Tibial artery (tissue), 4 donors: ENCODE measurements around the gene SRSF9.
A peak's percentile ranks its signal among the peaks of the same experiment; 100 is the strongest.

ENCODE experiments used
- DNase-seq, 2 donors: peaks; one replicate each; pipeline ENCODE4 v3.0.0-alpha.2; 2019
- H3K27ac ChIP-seq, 2 donors: fragments of 200-600 bp; sonication (generic) in 1 of 2; 1 replicate in 1 of 2; 2 replicates in 1 of 2; pipeline ENCODE4 v1.5.1; 2018 to 2019; ENCODE audit warnings: mild to moderate bottlenecking in 1 of 2
- H3K27me3 ChIP-seq, 2 donors: fragments of 200-600 bp; sonication (generic) in 1 of 2; one replicate each; pipeline versions ENCODE4 v1.5.1 to v1.6.0; 2016 to 2019
- H3K36me3 ChIP-seq, 3 donors: fragments of 200-600 bp; sonication (generic) in 2 of 3; one replicate each; pipeline ENCODE4 v1.5.1; 2016 to 2019; ENCODE audit warnings: mild to moderate bottlenecking in 2 of 3
- H3K4me1 ChIP-seq, 4 donors: fragments of 200-600 bp; sonication (generic) in 2 of 4; 1 replicate in 3 of 4; 2 replicates in 1 of 4; pipeline ENCODE4 v1.5.1; 2016 to 2019
- H3K4me3 ChIP-seq, 2 donors: fragments of 200-600 bp; sonication (generic) in 1 of 2; 1 replicate in 1 of 2; 2 replicates in 1 of 2; pipeline ENCODE4 v1.5.1; 2018 to 2019; ENCODE audit warnings: mild to moderate bottlenecking in 2 of 2
- H3K9me3 ChIP-seq, 3 donors: fragments of 200-600 bp; sonication (generic) in 1 of 3; one replicate each; pipeline ENCODE4 v1.5.1; 2016 to 2019
- CTCF ChIP-seq, 2 experiments: fragments of 200-600 bp in 1 of 2; fragments of 450-650 bp in 1 of 2; IDR thresholded peaks; one replicate each; pipeline ENCODE4 v1.5.1; 2017 to 2019; ENCODE audit warnings: antibody characterized with exemption in 2 of 2, mild to moderate bottlenecking in 1 of 2, moderate library complexity in 1 of 2
- intact Hi-C: fragments of 100-400 bp; cut with DNase I; formaldehyde crosslinking; loops from one replicate; pipeline ENCODE4 v1.15.0; 2023; ENCODE audit warnings: low total_unique reads

SRSF9 gene

GRCh38 chr12:120500581-120500980 lies 31.0 kb upstream of the SRSF9 start:
- H3K36me3 ChIP-seq, result peaks cover 23 to 62% (median 26%) of the 10 kb centered on the region in 3 donors
- TF ChIP-seq CTCF (IDR thresholded peaks at IDR 0.05), result no peak
- no peak for DNase-seq
- no peak overlapping the region for H3K4me3 ChIP-seq
- H3K27me3 ChIP-seq, result no peaks in the 10 kb centered on the region
- intact Hi-C loops, result no loop called here
- H3K27ac ChIP-seq, result no peak overlapping the region
- H3K9me3 ChIP-seq, result no peaks in the 10 kb centered on the region
- H3K4me1 ChIP-seq, result peaks cover 0 to 22% (median 15%) of the 10 kb centered on the region in 4 donors

GRCh38 chr12:120498870-120499515 lies 29.4 kb upstream of the SRSF9 start:
- intact Hi-C loops, result loop anchor here (5.0 kb wide), 1 partner anchor 38 kb away; no protein-coding TSS in a partner anchor
- no peak for TF ChIP-seq CTCF (IDR thresholded peaks at IDR 0.05)
- Histone ChIP-seq H3K9me3 (no peaks in the 10 kb centered on the region), H3K27me3 (no peaks in the 10 kb centered on the region), H3K36me3 (peaks cover 15 to 49% (median 24%) of the 10 kb centered on the region in 3 donors), H3K27ac (no peak overlapping the region), H3K4me3 (no peak overlapping the region), H3K4me1 (peaks cover 0 to 29% (median 19%) of the 10 kb centered on the region in 4 donors)
- DNase-seq, result no peak

- H3K4me3 ChIP-seq, result peak overlapping the region; percentile 82 to 98
- intact Hi-C loops, result loop anchor here (5.0 kb wide), 1 partner anchor 40 kb away; no protein-coding TSS in a partner anchor
Observed at GRCh38 chr12:120497524-120498150, 28.1 kb upstream of the SRSF9 start.

GRCh38 chr12:120496413-120497340 lies 27.1 kb upstream of the SRSF9 start:
- peak; percentile 67 to 81 for DNase-seq
- H3K36me3 ChIP-seq, result peaks cover 9 to 31% (median 12%) of the 10 kb centered on the region in 3 donors
- intact Hi-C loops, result loop anchor here (5.0 kb wide), 1 partner anchor 41 kb away; no protein-coding TSS in a partner anchor
- no peaks in the 10 kb centered on the region for H3K9me3 ChIP-seq
- H3K4me1 ChIP-seq, result peaks cover 0 to 29% (median 19%) of the 10 kb centered on the region in 4 donors
- TF ChIP-seq CTCF (IDR thresholded peaks at IDR 0.05), result no peak
- H3K27me3 ChIP-seq, result no peaks in the 10 kb centered on the region
- H3K27ac ChIP-seq, result peak overlapping the region; percentile 92 to 95
- H3K4me3 ChIP-seq, result peak overlapping the region; percentile 82 to 98

More at GRCh38 chr12:120497524-120498150, 28.1 kb upstream of the SRSF9 start:
- TF ChIP-seq CTCF (IDR thresholded peaks at IDR 0.05), result no peak
- H3K9me3 ChIP-seq, result no peaks in the 10 kb centered on the region
- H3K27ac ChIP-seq, result peak overlapping the region; percentile 92 to 95
- H3K4me1 ChIP-seq, result peaks cover 0 to 29% (median 19%) of the 10 kb centered on the region in 4 donors
- no peaks in the 10 kb centered on the region for H3K27me3 ChIP-seq
- DNase-seq, result no peak
- H3K36me3 ChIP-seq, result peaks cover 9 to 35% (median 12%) of the 10 kb centered on the region in 3 donors

- Histone ChIP-seq H3K9me3 (no peaks in the 10 kb centered on the region), H3K36me3 (peaks cover 9 to 31% (median 12%) of the 10 kb centered on the region in 3 donors), H3K27ac (peak within 1 kb of the TSS; percentile 92 to 95), H3K4me3 (peak within 1 kb of the TSS; percentile 82 to 98), H3K27me3 (no peaks in the 10 kb centered on the region), H3K4me1 (peaks cover 0 to 29% (median 19%) of the 10 kb centered on the region in 4 donors)
- intact Hi-C loops, result loop anchor here (5.0 kb wide), 1 partner anchor 41 kb away; no protein-coding TSS in a partner anchor
- TF ChIP-seq CTCF (IDR thresholded peaks at IDR 0.05), result peak in 1 of 2 experiments; percentile 25
- peak; percentile 95 to 97 for DNase-seq
Observed at GRCh38 chr12:120495731-120496412, 26.3 kb upstream of the SRSF9 start, which contains the start of gene DYNLL1. Gene DYNLL1 (plus strand): TSS chr12:120496113. CDS start chr12:120496422, 309 bp downstream.
